AG10803 (cell line): ENCODE results near the gene KDM4C.

Experiments
- DNase-seq: peaks from one replicate; pipeline ENCODE4 v3.0.0; 2010; ENCODE audit warnings: low read depth
- H3K4me3 ChIP-seq: 2 replicates; pipeline ENCODE4 v1.5.1; 2011; ENCODE audit warnings: mild to moderate bottlenecking, low read length, control low read depth
- CTCF ChIP-seq: conservative IDR thresholded peaks from 2 replicates; pipeline ENCODE4 v1.5.1; 2011; ENCODE audit warnings: mild to moderate bottlenecking, low read length, control low read depth, inconsistent platforms

The KDM4C gene

GRCh38 chr9:7139886-7140285, 382.1 kb downstream of the KDM4C start:
- no peak for TF ChIP-seq CTCF
- H3K4me3 ChIP-seq: no peak overlapping the region

GRCh38 chr9:7140401-7140800, 382.6 kb downstream of the KDM4C start:
- H3K4me3 ChIP-seq: no peak overlapping the region
- DNase-seq: no peak
- no peak for TF ChIP-seq CTCF

More at GRCh38 chr9:7139886-7140285, 382.1 kb downstream of the KDM4C start:
- DNase-seq: no peak

GRCh38 chr9:7143645-7144200, 385.9 kb downstream of the KDM4C start:
- no peak for DNase-seq
- TF ChIP-seq CTCF: no peak
- no peak overlapping the region for H3K4me3 ChIP-seq

GRCh38 chr9:7144265-7145046, 386.7 kb downstream of the KDM4C start:
- DNase-seq: no peak
- no peak for TF ChIP-seq CTCF
- no peak overlapping the region for H3K4me3 ChIP-seq

GRCh38 chr9:7145361-7146069, 387.7 kb downstream of the KDM4C start:
- no peak for DNase-seq
- H3K4me3 ChIP-seq: no peak overlapping the region
- TF ChIP-seq CTCF: no peak

GRCh38 chr9:7146582-7146981, 388.8 kb downstream of the KDM4C start:
- TF ChIP-seq CTCF: no peak
- no peak for DNase-seq
- H3K4me3 ChIP-seq: no peak overlapping the region
